Pons (tissue), 1 donor: ENCODE measurements around the gene KCNE5.
"Not testable (repeated sequence)": the region's sequence is repeated elsewhere in the genome, so short reads cannot be mapped to it uniquely, and the experiment has no call there.

Experiments used
- DNase-seq: peaks from one replicate; pipeline ENCODE4 v3.0.0-alpha.2; 2016; ENCODE audit warnings: low spot score

KCNE5 gene

GRCh38 chrX:109601486-109601885, 23.5 kb downstream of the KCNE5 start:
- no peak for DNase-seq

GRCh38 chrX:109600237-109600651, 24.7 kb downstream of the KCNE5 start:
- DNase-seq = peak; percentile 3

- no peak for DNase-seq
These were observed 29.0 kb downstream of the KCNE5 start for GRCh38 chrX:109596015-109596414.

GRCh38 chrX:109590176-109590575, 34.8 kb downstream of the KCNE5 start:
- no peak for DNase-seq

GRCh38 chrX:109585488-109585887, 39.5 kb downstream of the KCNE5 start:
- DNase-seq = no peak

- no peak for DNase-seq
These were observed 46.1 kb downstream of the KCNE5 start for GRCh38 chrX:109578916-109579315.

- DNase-seq = no peak
These were observed 47.9 kb downstream of the KCNE5 start for GRCh38 chrX:109577055-109577454.

GRCh38 chrX:109576083-109576482, 48.9 kb downstream of the KCNE5 start:
- DNase-seq = not testable (repeated sequence)
